Bronchial epithelial cell (primary cell): ENCODE data around the gene ROM1. TPM values are rescaled to one million over a fixed set of nuclear protein-coding genes. Genes with fewer than 3 reads are reported as not detected.
"Not testable (repeated sequence)": the region's sequence is repeated elsewhere in the genome, so short reads cannot be mapped to it uniquely, and the experiment has no call there.

Experiments used
- DNase-seq: peaks from one replicate; pipeline ENCODE4 v3.0.0-alpha.2; 2010; ENCODE audit warnings: low read depth
- FAIRE-seq: peaks from 2 replicates; lab custom pipeline; 2011; peaks lifted over from hg19 to GRCh38; lab: Jason Lieb, UNC
- H3K27me3 ChIP-seq: 2 replicates; pipeline ENCODE4 v1.5.1; 2011; ENCODE audit warnings: low read length; ENCODE audit not compliant: control insufficient read depth, insufficient read depth
- H3K36me3 ChIP-seq: 2 replicates; pipeline ENCODE4 v1.5.1; 2011; ENCODE audit warnings: low read length; ENCODE audit not compliant: control insufficient read depth, insufficient read depth
- H3K4me3 ChIP-seq: 2 replicates; pipeline ENCODE4 v1.5.1; 2011; ENCODE audit warnings: mild to moderate bottlenecking, low read depth, low read length, control low read depth
- CTCF ChIP-seq: IDR thresholded peaks from 2 replicates; pipeline ENCODE4 v1.5.1; 2011; ENCODE audit warnings: mild to moderate bottlenecking, moderate library complexity, low read length, control low read depth, inconsistent platforms; ENCODE audit not compliant: insufficient read depth, severe bottlenecking
- total RNA-seq: library from RNA; depleted of rRNA; stranded (reverse); fragments of >200 nt; gene quantifications from 2 replicates; pipeline ENCODE4 v1.2.1, GENCODE V29; 2014

ROM1 gene
- total RNA-seq, 1 donor from 2014 or later: 2.6 TPM

GRCh38 chr11:62646825-62647608 is 34.0 kb downstream of the ROM1 start:
- H3K27me3 ChIP-seq: no peaks in the 10 kb centered on the region
- no peak for TF ChIP-seq CTCF
- H3K4me3 ChIP-seq: no peak overlapping the region
- FAIRE-seq: no peak
- peaks cover 18% of the 10 kb centered on the region for H3K36me3 ChIP-seq
- DNase-seq: no peak

- TF ChIP-seq CTCF: no peak
- H3K4me3 ChIP-seq: no peak overlapping the region
- FAIRE-seq: no peak
Measured at GRCh38 chr11:62647609-62648005, 34.5 kb downstream of the ROM1 start.

GRCh38 chr11:62648185-62648966 is 35.3 kb downstream of the ROM1 start:
- H3K36me3 ChIP-seq: peaks cover 18% of the 10 kb centered on the region
- no peak for TF ChIP-seq CTCF
- no peaks in the 10 kb centered on the region for H3K27me3 ChIP-seq
- DNase-seq: no peak
- no peak for FAIRE-seq
- H3K4me3 ChIP-seq: no peak overlapping the region

More at GRCh38 chr11:62647609-62648005, 34.5 kb downstream of the ROM1 start:
- DNase-seq: no peak
- Histone ChIP-seq H3K27me3 (no peaks in the 10 kb centered on the region), H3K36me3 (peaks cover 18% of the 10 kb centered on the region)

- FAIRE-seq (no peak), DNase-seq (no peak)
- no peak for TF ChIP-seq CTCF
- peaks cover 18% of the 10 kb centered on the region for H3K36me3 ChIP-seq
- H3K4me3 ChIP-seq: no peak overlapping the region
- no peaks in the 10 kb centered on the region for H3K27me3 ChIP-seq
Measured at GRCh38 chr11:62648967-62649364, 35.9 kb downstream of the ROM1 start.

- TF ChIP-seq CTCF: no peak
- DNase-seq (no peak), FAIRE-seq (no peak)
- H3K27me3 ChIP-seq: no peaks in the 10 kb centered on the region
- H3K4me3 ChIP-seq: no peak overlapping the region
- peaks cover 15% of the 10 kb centered on the region for H3K36me3 ChIP-seq
Measured at GRCh38 chr11:62649486-62649885, 36.4 kb downstream of the ROM1 start.

- H3K27me3 ChIP-seq, DNase-seq, FAIRE-seq, H3K4me3 ChIP-seq: not testable (repeated sequence)
- peaks cover 14% of the 10 kb centered on the region for H3K36me3 ChIP-seq
Measured at GRCh38 chr11:62650283-62650682, 37.2 kb downstream of the ROM1 start.
